Neural crest cell (in vitro differentiated cells): ENCODE measurements around the gene SMAD3. TPM values are rescaled to one million over a fixed set of nuclear protein-coding genes. Genes with fewer than 3 reads are reported as not detected.

Experiments
- DNase-seq: peaks from one replicate; pipeline ENCODE4 v3.0.0; 2021; ENCODE audit warnings: low read depth, mixed read lengths, low spot score
- H3K27ac Mint-ChIP-seq: one replicate; pipeline ENCODE4 v1.8.0; 2021; ENCODE audit warnings: mild to moderate bottlenecking, mixed read lengths; ENCODE audit not compliant: unreplicated experiment
- H3K27me3 Mint-ChIP-seq: 2 replicates; pipeline ENCODE4 v1.8.0; 2021; ENCODE audit warnings: low read depth, mild to moderate bottlenecking, mixed read lengths
- H3K36me3 Mint-ChIP-seq: 2 replicates; pipeline ENCODE4 v1.8.0; 2021; ENCODE audit warnings: low read depth, mild to moderate bottlenecking, mixed read lengths
- H3K4me1 Mint-ChIP-seq: 2 replicates; pipeline ENCODE4 v1.8.0; 2021; ENCODE audit warnings: mixed read lengths
- H3K4me3 Mint-ChIP-seq: one replicate; pipeline ENCODE4 v1.8.0; 2021; ENCODE audit warnings: mild to moderate bottlenecking, mixed read lengths
- H3K9me3 Mint-ChIP-seq: 2 replicates; pipeline ENCODE4 v1.8.0; 2021; ENCODE audit warnings: mixed read lengths
- total RNA-seq: library from RNA; stranded (reverse); gene quantifications from 2 replicates; pipeline ENCODE4 v1.2.1, GENCODE V29; 2021
- TF ChIP-seq, protein P1 (sequence below): fragments of 200-600 bp; sonication (generic); conservative IDR thresholded peaks from 2 replicates; pipeline ENCODE4 v1.5.0; 2021; ENCODE audit warnings: antibody characterized with exemption, mild to moderate bottlenecking

Gene SMAD3
- total RNA-seq, 1 donor from 2014 or later = 39.5 TPM

DNA sequence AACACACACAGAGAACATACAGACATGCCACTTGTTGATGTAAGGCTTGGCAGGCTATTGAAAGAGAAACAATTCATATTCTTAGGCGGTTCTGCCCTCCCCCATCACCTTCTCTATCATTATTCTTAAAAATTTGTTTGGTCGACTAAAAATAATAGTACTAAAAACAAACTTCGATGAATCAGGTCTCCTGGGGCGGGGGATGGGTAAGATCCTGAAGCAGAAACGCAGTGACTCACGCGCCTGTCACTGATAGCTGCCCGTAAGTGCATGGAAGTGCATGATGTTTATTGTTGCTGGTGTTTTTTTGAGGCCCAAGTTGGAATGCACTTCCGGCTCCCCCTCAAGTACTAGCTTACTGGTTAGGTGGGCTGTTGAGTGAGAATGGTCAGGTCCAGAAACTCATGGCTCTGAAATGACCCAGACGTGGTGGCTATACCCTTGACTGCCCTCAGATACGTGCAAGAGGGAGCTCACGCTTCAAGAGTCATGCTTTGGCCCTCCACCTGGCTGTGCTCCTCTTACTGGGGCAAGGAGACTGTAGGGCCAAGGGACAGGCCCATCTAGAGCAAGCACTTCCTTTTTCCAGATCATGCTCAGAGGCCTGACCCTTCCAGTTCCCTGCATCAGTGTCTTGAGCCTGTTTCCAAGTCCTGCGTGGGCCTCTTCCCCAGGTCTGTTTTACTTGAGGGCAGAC, 10.9 kb downstream of the SMAD3 start:
- peaks cover 36% of the 10 kb centered on the region for H3K4me1 Mint-ChIP-seq
- peaks cover 6% of the 10 kb centered on the region for H3K36me3 Mint-ChIP-seq
- no peaks in the 10 kb centered on the region for H3K27me3 Mint-ChIP-seq
- no peak for DNase-seq
- TF ChIP-seq, protein P1, sequence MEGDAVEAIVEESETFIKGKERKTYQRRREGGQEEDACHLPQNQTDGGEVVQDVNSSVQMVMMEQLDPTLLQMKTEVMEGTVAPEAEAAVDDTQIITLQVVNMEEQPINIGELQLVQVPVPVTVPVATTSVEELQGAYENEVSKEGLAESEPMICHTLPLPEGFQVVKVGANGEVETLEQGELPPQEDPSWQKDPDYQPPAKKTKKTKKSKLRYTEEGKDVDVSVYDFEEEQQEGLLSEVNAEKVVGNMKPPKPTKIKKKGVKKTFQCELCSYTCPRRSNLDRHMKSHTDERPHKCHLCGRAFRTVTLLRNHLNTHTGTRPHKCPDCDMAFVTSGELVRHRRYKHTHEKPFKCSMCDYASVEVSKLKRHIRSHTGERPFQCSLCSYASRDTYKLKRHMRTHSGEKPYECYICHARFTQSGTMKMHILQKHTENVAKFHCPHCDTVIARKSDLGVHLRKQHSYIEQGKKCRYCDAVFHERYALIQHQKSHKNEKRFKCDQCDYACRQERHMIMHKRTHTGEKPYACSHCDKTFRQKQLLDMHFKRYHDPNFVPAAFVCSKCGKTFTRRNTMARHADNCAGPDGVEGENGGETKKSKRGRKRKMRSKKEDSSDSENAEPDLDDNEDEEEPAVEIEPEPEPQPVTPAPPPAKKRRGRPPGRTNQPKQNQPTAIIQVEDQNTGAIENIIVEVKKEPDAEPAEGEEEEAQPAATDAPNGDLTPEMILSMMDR = no peak
- H3K27ac Mint-ChIP-seq = no peak overlapping the region
- H3K9me3 Mint-ChIP-seq = no peaks in the 10 kb centered on the region
- no peak overlapping the region for H3K4me3 Mint-ChIP-seq

DNA sequence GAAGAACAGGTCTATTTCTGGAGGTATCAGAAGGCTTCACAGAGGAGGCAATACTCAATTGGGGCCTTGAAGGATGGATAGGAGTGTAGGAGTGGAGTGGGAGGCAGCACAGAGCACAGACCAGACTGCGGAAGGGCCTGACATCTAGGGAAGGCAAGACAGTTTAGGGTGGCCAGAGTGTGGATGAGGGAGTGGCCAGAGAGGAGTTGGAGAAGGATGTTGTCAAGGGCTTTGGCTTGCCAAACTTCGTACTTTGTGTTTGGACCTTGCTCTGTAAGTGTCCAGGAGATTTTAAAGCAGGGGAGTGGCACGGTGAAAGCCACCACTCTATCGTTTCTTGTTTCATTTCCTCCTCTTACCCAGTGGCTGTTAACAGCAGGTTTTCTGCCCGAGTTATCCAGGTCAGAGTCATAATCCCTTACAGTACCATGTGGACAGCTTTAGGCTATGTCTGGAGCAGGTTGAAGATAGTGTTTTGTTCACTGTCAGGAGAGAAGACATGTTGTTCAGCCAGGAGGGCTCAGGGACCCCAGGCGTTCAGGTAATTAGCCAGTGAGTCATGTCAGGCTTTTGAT, 12.3 kb downstream of the SMAD3 start:
- no peaks in the 10 kb centered on the region for H3K27me3 Mint-ChIP-seq

DNA sequence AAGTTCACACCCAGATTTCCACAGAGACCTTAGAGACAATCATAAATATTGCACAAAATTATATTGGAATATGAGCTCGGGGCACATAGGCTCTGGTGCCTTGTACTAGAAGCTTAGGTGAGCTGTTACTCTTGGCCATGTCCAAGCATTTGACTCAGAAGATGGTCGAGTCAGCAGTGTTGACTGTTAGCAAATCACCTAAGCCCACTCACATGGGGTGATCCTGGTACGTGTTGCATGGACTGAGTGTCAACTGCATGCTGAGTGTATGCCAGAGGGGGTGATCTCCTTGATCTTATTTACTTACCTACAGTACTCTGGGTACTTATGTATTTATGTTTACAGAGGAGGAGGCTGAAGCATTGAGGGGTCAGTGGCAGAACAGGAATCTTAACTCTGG, 14.0 kb downstream of the SMAD3 start:
- TF ChIP-seq, protein P1 = no peak
- no peak for DNase-seq
- H3K4me1 Mint-ChIP-seq = peaks cover 38% of the 10 kb centered on the region
- H3K9me3 Mint-ChIP-seq = no peaks in the 10 kb centered on the region
- peaks cover 11% of the 10 kb centered on the region for H3K36me3 Mint-ChIP-seq
- no peak overlapping the region for H3K27ac Mint-ChIP-seq
- no peaks in the 10 kb centered on the region for H3K27me3 Mint-ChIP-seq
- H3K4me3 Mint-ChIP-seq = no peak overlapping the region

More for the DNA sequence above, 12.3 kb downstream of the SMAD3 start:
- Mint-ChIP-seq H3K27ac (no peak overlapping the region), H3K36me3 (peaks cover 7% of the 10 kb centered on the region), H3K4me3 (no peak overlapping the region), H3K9me3 (no peaks in the 10 kb centered on the region), H3K4me1 (peaks cover 42% of the 10 kb centered on the region)
- TF ChIP-seq, protein P1 = no peak
- no peak for DNase-seq

DNA sequence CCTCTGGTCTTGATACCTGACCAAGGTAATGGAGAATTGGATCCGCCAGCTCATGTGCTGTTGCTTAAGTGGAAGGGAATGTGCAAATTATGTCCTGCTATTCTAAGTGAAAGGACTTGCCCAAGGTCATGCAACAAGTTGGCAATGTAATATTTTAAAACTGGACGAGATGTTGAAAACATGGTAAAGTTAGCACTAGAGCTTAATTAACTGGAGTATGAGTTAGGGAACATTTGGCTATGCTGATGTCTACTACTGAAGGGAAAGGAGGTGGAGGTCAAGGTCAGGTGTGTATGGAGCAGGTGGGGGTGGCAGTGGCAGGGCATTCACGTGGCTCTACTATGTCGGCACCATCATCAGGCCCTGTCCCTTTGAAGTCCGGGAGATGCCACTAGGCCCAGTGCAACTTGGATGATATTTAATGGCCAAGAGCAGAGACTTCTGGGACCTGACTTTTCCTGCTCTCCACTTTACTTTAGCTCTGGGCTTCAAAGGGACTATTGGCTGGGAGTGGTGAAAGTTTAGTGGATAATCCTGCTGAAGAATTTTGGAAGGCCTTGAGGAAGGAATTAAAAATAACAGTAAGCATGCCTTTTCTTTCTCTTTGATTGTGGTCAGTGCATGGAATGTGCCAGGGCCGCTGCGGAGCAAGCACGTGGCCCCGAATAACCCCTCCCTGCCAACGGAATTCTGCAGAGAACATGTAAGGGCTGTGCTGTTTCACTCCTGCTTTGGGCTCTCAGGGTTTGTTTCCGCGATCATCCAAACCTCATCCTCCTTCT, 14.9 kb downstream of the SMAD3 start:
- H3K36me3 Mint-ChIP-seq = peaks cover 13% of the 10 kb centered on the region

DNA sequence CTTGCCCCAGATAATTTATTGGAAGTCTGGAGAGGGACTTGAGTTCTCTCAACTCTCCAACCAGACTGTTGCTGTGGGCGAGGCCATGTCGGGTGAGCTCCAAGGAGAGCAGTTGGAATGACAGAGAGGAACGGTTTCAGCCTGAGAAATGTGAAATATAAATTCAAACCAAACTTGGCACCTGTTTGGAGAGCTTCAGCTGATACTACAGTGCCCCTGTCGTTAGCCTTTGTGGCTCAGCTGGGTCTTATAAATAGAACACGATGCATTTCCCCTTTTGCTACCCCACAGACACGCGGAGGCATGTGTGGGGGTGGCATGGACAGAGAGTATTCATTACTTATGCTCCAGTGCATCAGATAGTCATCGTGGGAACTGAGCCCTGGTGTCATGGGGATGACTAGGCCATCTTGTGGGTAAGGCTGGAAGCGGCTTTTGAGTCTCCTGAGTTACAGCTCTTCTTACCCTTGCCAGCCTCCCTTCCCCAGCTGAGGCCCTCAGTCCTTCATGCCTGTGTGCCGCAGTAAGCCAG, 15.6 kb downstream of the SMAD3 start:
- DNase-seq = no peak
- Mint-ChIP-seq H3K36me3 (peaks cover 11% of the 10 kb centered on the region), H3K9me3 (no peaks in the 10 kb centered on the region), H3K4me1 (peaks cover 43% of the 10 kb centered on the region), H3K4me3 (no peak overlapping the region), H3K27ac (no peak overlapping the region), H3K27me3 (no peaks in the 10 kb centered on the region)
- TF ChIP-seq, protein P1 = no peak

More for the DNA sequence above, 14.9 kb downstream of the SMAD3 start:
- Mint-ChIP-seq H3K27ac (no peak overlapping the region), H3K4me1 (peaks cover 46% of the 10 kb centered on the region), H3K27me3 (no peaks in the 10 kb centered on the region), H3K9me3 (no peaks in the 10 kb centered on the region), H3K4me3 (no peak overlapping the region)
- TF ChIP-seq, protein P1 = no peak
- no peak for DNase-seq
